ENCODE results near the gene NIP7. TPM values are rescaled to one million over a fixed set of nuclear protein-coding genes. Genes with fewer than 3 reads are reported as not detected.
A peak's percentile ranks its signal among the peaks of the same experiment; 100 is the strongest.

The NIP7 gene
- total RNA-seq, 1 donor from 2014 or later, result 22.9 TPM

DNA sequence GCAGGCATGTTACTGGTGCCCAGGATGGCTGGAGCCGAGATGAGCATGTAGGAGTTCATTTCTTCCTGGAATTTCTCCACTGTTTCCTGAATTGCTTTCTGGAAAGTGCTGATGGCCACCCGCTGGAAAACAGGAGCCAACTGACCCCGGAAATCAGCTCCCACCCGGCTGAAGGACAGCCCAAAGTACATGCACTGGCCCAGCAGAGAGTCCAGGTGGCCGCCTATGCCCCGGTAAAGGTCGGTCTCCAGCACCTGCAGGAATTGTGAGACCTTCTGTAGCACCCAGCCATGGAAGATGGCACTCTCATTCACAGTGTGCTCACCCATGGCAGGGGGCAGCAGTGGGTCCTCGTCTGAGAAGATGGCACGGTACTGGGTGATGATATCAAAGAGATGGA is 4.9 kb upstream of the NIP7 start:
- Mint-ChIP-seq H3K9me3 (ENCODE audit: low read depth) (no peaks in the 10 kb centered on the region), H3K4me3 (ENCODE audit: low read depth) (no peak overlapping the region), H3K27ac (no peak overlapping the region), H3K27me3 (no peaks in the 10 kb centered on the region), H3K36me3 (ENCODE audit: insufficient read depth) (peaks cover 19% of the 10 kb centered on the region), H3K4me1 (ENCODE audit: low read depth) (peaks cover 15% of the 10 kb centered on the region)
- no peak for DNase-seq (ENCODE audit: low spot score, unreplicated experiment)
- TF ChIP-seq CTCF (IDR thresholded peaks at IDR 0.05; ENCODE audit: unreplicated experiment), result no peak

DNA sequence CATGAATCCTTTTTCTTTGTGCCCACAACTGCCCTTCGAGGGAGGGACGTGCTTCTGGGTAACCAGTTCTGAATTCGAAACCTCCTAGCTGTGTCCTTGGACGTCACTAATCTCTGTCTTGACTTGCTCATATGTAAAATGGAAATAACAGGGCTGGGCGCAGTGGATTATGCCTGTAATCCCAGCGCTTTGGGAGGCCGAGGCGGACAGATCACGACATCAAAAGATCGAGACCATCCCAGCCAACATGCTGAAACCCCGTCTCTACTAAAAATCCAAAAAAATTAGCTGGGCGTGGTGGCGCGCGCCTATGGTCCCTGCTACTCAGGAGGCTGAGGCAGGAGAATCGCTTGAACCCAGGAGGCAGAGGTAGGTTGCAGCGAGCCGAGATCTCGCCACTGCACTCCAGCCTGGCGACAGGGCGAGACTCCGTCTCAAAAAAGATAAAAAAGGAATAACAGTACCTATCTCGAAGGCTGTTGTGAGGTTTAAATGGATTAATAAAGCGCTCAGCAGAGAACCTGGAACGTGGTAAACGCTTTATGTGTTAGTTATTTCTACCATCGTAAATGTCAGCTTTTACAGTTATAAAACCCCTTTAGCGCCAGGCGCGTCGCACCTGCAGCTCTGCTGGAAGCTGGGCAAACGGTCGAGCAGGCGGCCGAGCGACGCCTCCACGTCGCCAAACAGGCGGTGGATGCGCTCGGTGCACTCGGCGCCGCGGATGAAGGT is 849 bp upstream of the NIP7 start:
- H3K4me3 Mint-ChIP-seq (ENCODE audit: low read depth), result peak overlapping the region; percentile 100
- H3K9me3 Mint-ChIP-seq (ENCODE audit: low read depth), result no peaks in the 10 kb centered on the region
- H3K36me3 Mint-ChIP-seq (ENCODE audit: insufficient read depth), result peaks cover 16% of the 10 kb centered on the region

GRCh38 chr16:69340095-69340644 is 598 bp downstream of the NIP7 start:
- Mint-ChIP-seq H3K27ac (peak overlapping the region; percentile 98), H3K36me3 (ENCODE audit: insufficient read depth) (peaks cover 10% of the 10 kb centered on the region), H3K9me3 (ENCODE audit: low read depth) (no peaks in the 10 kb centered on the region), H3K4me1 (ENCODE audit: low read depth) (peaks cover 26% of the 10 kb centered on the region), H3K4me3 (ENCODE audit: low read depth) (peak overlapping the region; percentile 100), H3K27me3 (no peaks in the 10 kb centered on the region)
- no peak for TF ChIP-seq CTCF (IDR thresholded peaks at IDR 0.05; ENCODE audit: unreplicated experiment)
- no peak for DNase-seq (ENCODE audit: low spot score, unreplicated experiment)

More for the DNA sequence above, 849 bp upstream of the NIP7 start:
- Mint-ChIP-seq H3K27ac (peak overlapping the region; percentile 93), H3K27me3 (no peaks in the 10 kb centered on the region), H3K4me1 (ENCODE audit: low read depth) (peaks cover 26% of the 10 kb centered on the region)
- no peak for TF ChIP-seq CTCF (IDR thresholded peaks at IDR 0.05; ENCODE audit: unreplicated experiment)
- no peak for DNase-seq (ENCODE audit: low spot score, unreplicated experiment)

GRCh38 chr16:69344171-69344570 is 4.6 kb downstream of the NIP7 start:
- Mint-ChIP-seq H3K4me3 (ENCODE audit: low read depth) (no peak overlapping the region), H3K27ac (no peak overlapping the region), H3K36me3 (ENCODE audit: insufficient read depth) (peaks cover 10% of the 10 kb centered on the region), H3K27me3 (no peaks in the 10 kb centered on the region), H3K9me3 (ENCODE audit: low read depth) (no peaks in the 10 kb centered on the region), H3K4me1 (ENCODE audit: low read depth) (peaks cover 14% of the 10 kb centered on the region)
- no peak for DNase-seq (ENCODE audit: low spot score, unreplicated experiment)
- TF ChIP-seq CTCF (IDR thresholded peaks at IDR 0.05; ENCODE audit: unreplicated experiment), result no peak

DNA sequence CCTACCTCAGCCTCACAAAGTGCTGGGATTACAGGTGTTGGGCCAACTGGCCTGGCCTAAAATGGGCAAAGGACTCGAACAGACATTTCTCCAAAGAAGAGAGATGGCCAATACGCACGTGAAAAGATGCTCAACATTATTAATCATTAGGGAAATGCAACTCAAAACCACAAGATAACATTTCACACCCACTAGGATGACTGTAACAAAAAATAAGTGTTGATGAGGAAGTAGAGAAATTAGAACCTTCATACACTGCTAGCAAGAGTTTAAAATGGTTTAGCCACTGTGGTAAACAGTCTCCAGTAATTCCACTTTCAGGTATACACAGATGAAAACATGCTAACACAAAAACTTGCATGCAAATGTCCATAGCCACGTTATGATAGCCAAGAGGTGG is 6.4 kb downstream of the NIP7 start:
- Mint-ChIP-seq H3K27ac (no peak overlapping the region), H3K27me3 (no peaks in the 10 kb centered on the region), H3K4me3 (ENCODE audit: low read depth) (no peak overlapping the region), H3K9me3 (ENCODE audit: low read depth) (no peaks in the 10 kb centered on the region), H3K4me1 (ENCODE audit: low read depth) (peaks cover 8% of the 10 kb centered on the region), H3K36me3 (ENCODE audit: insufficient read depth) (peaks cover 7% of the 10 kb centered on the region)
- no peak for TF ChIP-seq CTCF (IDR thresholded peaks at IDR 0.05; ENCODE audit: unreplicated experiment)
- DNase-seq (ENCODE audit: low spot score, unreplicated experiment), result no peak
